GM19025 (cell line): ENCODE results near the gene AGBL1.

Source experiments
- ATAC-seq: cut with Tn5 transposase; IDR thresholded peaks from one replicate; pipeline ENCODE4 v1.9.1; 2021; ENCODE audit warnings: mild to moderate bottlenecking, low read depth, moderate library complexity; ENCODE audit not compliant: unreplicated experiment

AGBL1 gene

GRCh38 chr15:86756688-86757087 lies 677.0 kb downstream of the AGBL1 start:
- ATAC-seq, result no peak

GRCh38 chr15:86759800-86760523 lies 680.3 kb downstream of the AGBL1 start:
- no peak for ATAC-seq

- no peak for ATAC-seq
These were observed 683.2 kb downstream of the AGBL1 start for GRCh38 chr15:86762874-86763273.

- no peak for ATAC-seq
These were observed 684.4 kb downstream of the AGBL1 start for GRCh38 chr15:86764021-86764420.

- no peak for ATAC-seq
These were observed 685.6 kb downstream of the AGBL1 start for GRCh38 chr15:86765281-86765680.

- ATAC-seq, result no peak
These were observed 692.8 kb downstream of the AGBL1 start for GRCh38 chr15:86772369-86773059.

- no peak for ATAC-seq
These were observed 694.1 kb downstream of the AGBL1 start for GRCh38 chr15:86773736-86774135.

GRCh38 chr15:86776145-86776544 lies 696.5 kb downstream of the AGBL1 start:
- ATAC-seq, result no peak

- ATAC-seq, result no peak
These were observed 716.9 kb downstream of the AGBL1 start for GRCh38 chr15:86796521-86796920.

GRCh38 chr15:86797135-86797534 lies 717.5 kb downstream of the AGBL1 start:
- no peak for ATAC-seq

GRCh38 chr15:86799226-86799625 lies 719.6 kb downstream of the AGBL1 start:
- no peak for ATAC-seq

GRCh38 chr15:86802244-86802643 lies 722.6 kb downstream of the AGBL1 start:
- ATAC-seq, result no peak

GRCh38 chr15:86804406-86804805 lies 724.7 kb downstream of the AGBL1 start:
- no peak for ATAC-seq

- ATAC-seq, result no peak
These were observed 730.7 kb downstream of the AGBL1 start for GRCh38 chr15:86810329-86810728.

GRCh38 chr15:86813892-86814291 lies 734.2 kb downstream of the AGBL1 start:
- ATAC-seq, result no peak

GRCh38 chr15:86829245-86829644 lies 749.6 kb downstream of the AGBL1 start:
- no peak for ATAC-seq

GRCh38 chr15:86830304-86830703 lies 750.6 kb downstream of the AGBL1 start:
- no peak for ATAC-seq

- ATAC-seq, result no peak
These were observed 753.9 kb downstream of the AGBL1 start for GRCh38 chr15:86833595-86833994.

GRCh38 chr15:86834115-86834863 lies 754.6 kb downstream of the AGBL1 start:
- ATAC-seq, result no peak

GRCh38 chr15:86837294-86838061 lies 757.8 kb downstream of the AGBL1 start:
- ATAC-seq, result no peak

- ATAC-seq, result no peak
These were observed 759.8 kb downstream of the AGBL1 start for GRCh38 chr15:86839502-86839901.
